RWPE2 (cell line): ENCODE measurements around the gene MCHR1.
"Not testable (repeated sequence)": the region's sequence is repeated elsewhere in the genome, so short reads cannot be mapped to it uniquely, and the experiment has no call there.

Experiments used
- ATAC-seq: fragments of 200-7000 bp; cut with Tn5 transposase; 3 replicates; pipeline ENCODE4 v1.9.1; 2021; ENCODE audit warnings: low read depth
- DNase-seq: peaks from one replicate; pipeline ENCODE4 v3.0.0-alpha.2; 2020; ENCODE audit warnings: low spot score
- H3K27ac ChIP-seq: fragments of 450-650 bp; 2 replicates; pipeline ENCODE4 v1.5.1; 2017; ENCODE audit warnings: mild to moderate bottlenecking; ENCODE audit not compliant: poor library complexity, severe bottlenecking
- H3K27me3 ChIP-seq: fragments of 250-450 bp; sonication (Bioruptor Pico); 2 replicates; pipeline ENCODE4 v1.5.1; 2021; ENCODE audit warnings: mild to moderate bottlenecking, moderate library complexity; ENCODE audit not compliant: insufficient read depth, poor library complexity, severe bottlenecking
- H3K36me3 ChIP-seq: fragments of 250-450 bp; sonication (Bioruptor Pico); 2 replicates; pipeline ENCODE4 v1.5.1; 2020; ENCODE audit warnings: low read depth, mild to moderate bottlenecking, moderate library complexity
- H3K4me1 ChIP-seq: fragments of 250-450 bp; sonication (Bioruptor Pico); 2 replicates; pipeline ENCODE4 v1.5.1; 2021; ENCODE audit warnings: mild to moderate bottlenecking, moderate library complexity; ENCODE audit not compliant: insufficient read depth, poor library complexity, severe bottlenecking
- H3K4me3 ChIP-seq: fragments of 250-450 bp; sonication (Bioruptor Pico); 2 replicates; pipeline ENCODE4 v1.5.1; 2021; ENCODE audit warnings: mild to moderate bottlenecking, moderate library complexity; ENCODE audit not compliant: severe bottlenecking
- H3K9me3 ChIP-seq: fragments of 250-450 bp; sonication (Bioruptor Pico); 2 replicates; pipeline ENCODE4 v1.5.1; 2021; ENCODE audit warnings: mild to moderate bottlenecking, moderate library complexity; ENCODE audit not compliant: severe bottlenecking
- TF ChIP-seq, protein P1 (sequence below): fragments of 450-650 bp; IDR thresholded peaks from one replicate; pipeline ENCODE4 v1.5.1; 2017; ENCODE audit warnings: mild to moderate bottlenecking, moderate library complexity; ENCODE audit not compliant: poor library complexity, severe bottlenecking

Gene MCHR1

DNA sequence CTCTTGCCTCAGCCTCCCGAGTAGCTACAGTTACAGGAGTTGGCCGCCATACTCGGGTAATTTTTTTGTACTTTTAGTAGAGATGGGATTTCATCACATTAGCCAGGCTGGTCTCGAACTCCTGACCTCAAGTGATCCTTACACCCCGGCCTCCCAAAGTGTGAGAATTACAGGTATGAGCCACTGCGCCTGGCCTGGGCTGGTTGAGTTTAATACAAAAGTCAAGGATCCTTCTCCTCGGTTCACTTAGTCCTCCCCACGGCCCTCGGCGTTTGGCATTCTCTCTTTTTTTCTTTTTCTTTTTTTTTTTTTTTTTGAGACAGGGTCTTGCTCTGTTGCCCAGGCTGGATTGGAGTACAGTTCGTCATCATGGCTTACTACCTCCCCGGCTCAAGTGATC, 33.0 kb downstream of the MCHR1 start:
- H3K27me3 ChIP-seq, result no peaks in the 10 kb centered on the region
- H3K4me3 ChIP-seq, result no peak overlapping the region
- H3K27ac ChIP-seq, result no peak overlapping the region
- DNase-seq (no peak), ATAC-seq (no peak)
- H3K9me3 ChIP-seq, result no peaks in the 10 kb centered on the region
- no peaks in the 10 kb centered on the region for H3K36me3 ChIP-seq
- TF ChIP-seq, protein P1, sequence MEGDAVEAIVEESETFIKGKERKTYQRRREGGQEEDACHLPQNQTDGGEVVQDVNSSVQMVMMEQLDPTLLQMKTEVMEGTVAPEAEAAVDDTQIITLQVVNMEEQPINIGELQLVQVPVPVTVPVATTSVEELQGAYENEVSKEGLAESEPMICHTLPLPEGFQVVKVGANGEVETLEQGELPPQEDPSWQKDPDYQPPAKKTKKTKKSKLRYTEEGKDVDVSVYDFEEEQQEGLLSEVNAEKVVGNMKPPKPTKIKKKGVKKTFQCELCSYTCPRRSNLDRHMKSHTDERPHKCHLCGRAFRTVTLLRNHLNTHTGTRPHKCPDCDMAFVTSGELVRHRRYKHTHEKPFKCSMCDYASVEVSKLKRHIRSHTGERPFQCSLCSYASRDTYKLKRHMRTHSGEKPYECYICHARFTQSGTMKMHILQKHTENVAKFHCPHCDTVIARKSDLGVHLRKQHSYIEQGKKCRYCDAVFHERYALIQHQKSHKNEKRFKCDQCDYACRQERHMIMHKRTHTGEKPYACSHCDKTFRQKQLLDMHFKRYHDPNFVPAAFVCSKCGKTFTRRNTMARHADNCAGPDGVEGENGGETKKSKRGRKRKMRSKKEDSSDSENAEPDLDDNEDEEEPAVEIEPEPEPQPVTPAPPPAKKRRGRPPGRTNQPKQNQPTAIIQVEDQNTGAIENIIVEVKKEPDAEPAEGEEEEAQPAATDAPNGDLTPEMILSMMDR, result no peak
- H3K4me1 ChIP-seq, result peaks cover 10% of the 10 kb centered on the region

DNA sequence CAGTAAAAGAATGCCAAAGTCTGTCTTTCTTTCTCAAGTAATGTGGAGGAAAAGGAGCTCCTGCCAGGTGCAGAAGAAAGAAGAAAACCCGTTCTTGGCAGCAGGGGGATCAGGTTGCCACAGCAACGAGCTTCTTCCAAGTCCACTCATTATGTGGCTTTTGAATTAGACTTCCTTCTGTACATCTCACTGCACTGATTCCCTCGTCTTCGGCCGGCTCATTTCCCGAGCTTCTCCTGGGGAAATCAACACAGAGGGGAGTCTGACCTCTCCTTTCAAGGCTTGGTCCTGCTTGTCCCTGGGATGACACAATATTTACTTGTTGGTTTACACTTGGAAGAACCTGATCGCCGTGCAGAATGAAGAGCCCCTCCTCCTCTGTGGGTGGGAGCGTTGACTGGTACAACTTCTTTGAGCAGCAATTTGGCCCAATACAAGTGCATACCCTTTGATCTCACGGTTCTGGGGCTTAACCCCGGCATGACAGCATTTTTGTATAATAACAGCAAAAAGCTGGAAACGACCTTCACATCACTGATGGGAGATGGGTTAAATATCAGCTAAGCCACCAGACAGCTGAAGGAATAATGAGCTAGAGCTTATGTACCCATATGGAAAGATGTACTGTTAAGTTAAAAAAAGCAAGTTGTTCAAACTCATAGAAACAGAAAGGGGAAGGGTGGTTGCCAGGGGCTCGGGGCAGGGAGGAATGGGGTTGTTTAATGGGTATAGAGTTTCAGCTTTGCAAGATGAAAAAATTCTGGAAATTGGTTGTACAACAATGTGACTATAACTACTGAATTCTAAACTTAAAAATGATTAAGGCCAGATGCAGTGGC, 35.4 kb downstream of the MCHR1 start:
- H3K4me3 ChIP-seq, result no peak overlapping the region
- H3K9me3 ChIP-seq, result no peaks in the 10 kb centered on the region
- no peak for DNase-seq
- H3K36me3 ChIP-seq, result no peaks in the 10 kb centered on the region
- no peaks in the 10 kb centered on the region for H3K27me3 ChIP-seq
- TF ChIP-seq, protein P1, result no peak
- H3K27ac ChIP-seq, result no peak overlapping the region
- peaks cover 10% of the 10 kb centered on the region for H3K4me1 ChIP-seq
- ATAC-seq, result 0 out of 3 replicates have a peak, but pooled peaks have one; percentile 18

DNA sequence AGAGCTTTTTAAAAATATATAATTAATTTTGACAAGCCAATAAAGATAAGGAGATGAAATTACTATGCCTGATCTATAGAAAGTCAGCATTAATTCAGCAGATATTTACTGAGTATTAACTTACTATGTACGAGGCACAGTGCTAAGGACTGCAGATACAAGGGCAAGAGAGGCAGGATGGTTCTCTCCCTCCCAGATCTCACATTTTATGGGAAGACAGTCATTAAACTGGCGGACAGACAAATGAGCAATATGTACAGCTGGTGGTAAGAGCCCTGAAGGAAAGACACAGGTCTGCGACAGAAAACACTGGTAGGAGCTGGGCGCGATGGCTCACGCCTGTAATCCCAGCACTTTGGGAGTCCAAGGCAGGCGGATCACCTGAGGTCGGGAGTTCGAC, 36.8 kb downstream of the MCHR1 start:
- no peak overlapping the region for H3K27ac ChIP-seq
- no peak overlapping the region for H3K4me3 ChIP-seq
- TF ChIP-seq, protein P1, result no peak

DNA sequence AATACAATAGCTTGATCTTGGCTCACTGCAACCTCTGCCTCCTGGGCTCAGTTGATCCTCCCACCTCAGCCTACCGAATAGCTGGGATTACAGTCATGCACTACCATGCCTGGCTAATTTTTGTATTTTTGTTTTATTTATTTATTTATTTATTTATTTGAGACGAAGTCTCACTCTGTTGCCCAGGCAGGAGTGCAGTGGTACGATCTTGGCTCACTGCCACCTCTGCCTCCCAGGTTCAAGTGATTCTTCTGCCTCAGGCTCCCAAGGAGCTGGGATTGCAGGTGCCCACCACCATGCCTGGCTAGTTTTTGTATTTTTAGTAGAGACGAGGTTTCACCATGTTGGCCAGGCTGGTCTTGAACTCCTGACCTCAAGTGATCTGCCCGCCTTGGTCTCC, 38.4 kb downstream of the MCHR1 start:
- ATAC-seq, H3K36me3 ChIP-seq, H3K9me3 ChIP-seq, H3K27ac ChIP-seq, H3K4me1 ChIP-seq, H3K27me3 ChIP-seq, H3K4me3 ChIP-seq, DNase-seq: not testable (repeated sequence)

More for the DNA sequence above, 36.8 kb downstream of the MCHR1 start:
- no peaks in the 10 kb centered on the region for H3K36me3 ChIP-seq
- no peaks in the 10 kb centered on the region for H3K9me3 ChIP-seq
- no peaks in the 10 kb centered on the region for H3K27me3 ChIP-seq
- ATAC-seq (no peak), DNase-seq (no peak)
- H3K4me1 ChIP-seq, result peaks cover 10% of the 10 kb centered on the region

DNA sequence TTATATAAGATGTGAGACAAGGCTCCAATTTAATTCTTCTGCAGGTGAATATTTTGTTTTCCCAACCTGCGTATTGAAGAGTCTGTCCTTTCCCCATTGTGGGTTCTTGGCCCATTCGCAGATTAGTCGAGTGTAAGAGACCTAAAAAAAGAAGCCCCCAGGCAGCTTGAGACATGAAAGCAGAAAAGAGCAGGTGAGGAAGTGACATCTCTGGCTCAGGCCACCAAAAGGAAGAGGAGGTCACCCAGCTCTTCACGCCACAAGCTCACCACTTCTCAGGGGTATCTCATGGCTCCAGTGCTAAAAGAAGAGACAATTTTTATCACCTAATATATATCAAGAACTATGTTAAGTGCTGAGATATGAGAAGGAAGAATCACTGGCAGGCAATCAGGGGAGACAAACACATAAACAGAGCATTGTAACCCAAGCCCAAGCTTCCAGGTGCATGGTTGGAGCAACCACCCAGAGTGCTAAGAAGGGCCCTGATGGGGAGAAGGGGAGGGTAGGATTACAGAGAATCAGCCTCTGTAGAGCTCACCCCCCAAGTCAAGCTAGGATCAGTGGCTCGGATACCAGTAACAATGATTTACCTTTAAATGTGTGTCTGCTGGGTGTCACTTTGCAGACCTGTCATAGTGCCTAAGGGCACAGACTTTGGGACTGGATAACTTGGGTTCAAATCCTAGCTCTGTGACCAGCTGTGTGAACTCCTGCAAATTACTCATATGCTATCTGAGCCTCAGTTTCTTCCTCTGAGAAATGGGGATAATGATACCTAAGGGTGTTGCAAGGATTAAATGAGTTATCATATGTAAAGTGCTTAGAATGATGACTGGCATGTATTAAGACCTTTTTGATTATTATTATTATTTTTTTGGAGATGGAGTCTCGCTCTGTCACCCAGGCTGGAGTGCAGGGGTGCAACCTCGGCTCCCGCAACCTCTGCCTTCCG, 39.2 kb downstream of the MCHR1 start:
- H3K27ac ChIP-seq, result no peak overlapping the region
- no peaks in the 10 kb centered on the region for H3K36me3 ChIP-seq
- no peaks in the 10 kb centered on the region for H3K9me3 ChIP-seq
- ATAC-seq, result no peak
- no peaks in the 10 kb centered on the region for H3K27me3 ChIP-seq
- H3K4me3 ChIP-seq, result no peak overlapping the region
- no peak for DNase-seq
- TF ChIP-seq, protein P1, result no peak
- H3K4me1 ChIP-seq, result peaks cover 4% of the 10 kb centered on the region
